ENCODE data around the gene AKAP13.
"Not testable (repeated sequence)": the region's sequence is repeated elsewhere in the genome, so short reads cannot be mapped to it uniquely, and the experiment has no call there.

Gene AKAP13

GRCh38 chr15:85348048-85348766 is 32.2 kb upstream of the AKAP13 start:
- not testable (repeated sequence) for DNase-seq

DNA sequence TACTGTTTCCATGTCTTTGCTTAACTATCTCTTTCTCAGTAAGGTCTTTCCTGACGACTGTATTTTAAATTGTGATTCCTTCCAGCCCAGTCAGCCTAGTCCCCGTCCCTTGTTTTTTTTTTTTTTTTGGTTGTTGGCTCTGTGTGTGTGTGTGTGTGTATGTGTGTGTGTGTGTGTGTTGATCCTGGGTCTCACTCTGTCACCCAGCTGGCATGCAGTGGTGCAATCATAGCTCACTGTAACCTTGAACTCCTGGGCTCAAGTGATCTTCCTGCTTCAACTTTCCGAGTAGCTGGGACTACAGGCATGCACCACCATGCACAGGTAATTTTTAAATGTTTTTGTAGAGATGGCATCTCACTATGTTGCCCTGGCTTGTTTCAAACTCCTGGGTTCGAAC is 31.3 kb upstream of the AKAP13 start:
- not testable (repeated sequence) for DNase-seq

- no peak for DNase-seq
Measured at GRCh38 chr15:85350395-85350794, 30.0 kb upstream of the AKAP13 start.

DNA sequence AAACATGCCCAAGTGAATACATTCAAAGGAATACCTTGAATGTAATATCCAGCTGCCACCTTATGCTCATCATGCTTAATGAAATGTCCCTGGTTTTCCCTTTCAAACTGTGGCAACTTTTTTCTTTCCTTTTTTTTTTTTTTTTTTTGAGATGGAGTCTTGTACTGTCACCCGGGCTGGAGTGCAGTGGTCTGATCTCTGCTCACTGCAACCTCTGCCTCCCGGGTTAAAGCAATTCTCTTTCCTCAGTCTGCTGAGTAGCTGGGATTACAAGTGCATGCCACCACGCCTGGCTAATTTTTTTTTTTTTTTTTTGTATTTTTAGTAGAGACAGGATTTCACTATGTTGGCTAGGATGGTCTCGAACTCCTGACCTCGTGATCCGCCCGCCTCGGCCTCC is 28.9 kb upstream of the AKAP13 start:
- DNase-seq, result not testable (repeated sequence)

GRCh38 chr15:85351965-85352364 is 28.4 kb upstream of the AKAP13 start:
- DNase-seq, result no peak

- DNase-seq, result no peak
Measured at GRCh38 chr15:85353516-85353915, 26.9 kb upstream of the AKAP13 start.

DNA sequence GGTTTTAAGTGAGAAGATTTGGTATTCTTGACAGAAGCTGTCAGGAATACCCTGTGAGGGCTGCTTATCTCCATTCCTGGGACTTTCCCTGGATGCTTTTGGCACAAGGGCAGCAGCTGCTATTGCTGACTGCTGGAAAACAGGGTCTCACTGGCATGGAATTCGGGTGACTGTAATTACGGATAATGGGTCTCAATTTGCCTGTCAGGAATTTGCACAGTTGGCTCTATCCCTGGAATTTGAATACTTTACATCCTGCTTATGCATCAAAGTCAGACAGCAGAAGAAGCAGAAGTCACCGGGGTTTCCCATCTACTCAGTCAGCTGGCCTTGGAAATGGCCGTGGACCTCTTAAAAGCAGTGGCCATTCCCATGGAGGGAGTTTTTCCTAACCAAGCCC is 25.9 kb upstream of the AKAP13 start:
- no peak for DNase-seq

DNA sequence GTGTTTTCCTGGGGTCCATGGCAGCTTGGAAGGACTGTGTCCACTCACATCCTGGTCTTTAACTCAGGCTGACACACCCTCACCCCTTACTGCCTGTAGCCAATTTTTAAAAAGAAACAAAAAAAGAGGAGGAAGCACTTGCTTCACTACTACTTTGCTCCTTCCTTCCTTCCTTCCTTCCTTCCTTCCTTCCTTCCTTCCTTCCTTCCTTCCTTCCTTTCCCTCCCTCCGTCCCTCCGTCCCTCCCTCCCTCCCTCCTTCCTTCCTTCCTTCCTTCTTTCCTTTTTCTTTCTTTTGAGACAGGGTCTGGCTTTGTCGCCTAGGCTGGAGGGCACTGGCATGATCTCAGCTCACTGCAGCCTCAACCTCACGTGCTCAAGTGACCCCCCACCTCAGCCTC is 25.5 kb upstream of the AKAP13 start:
- DNase-seq, result no peak

DNA sequence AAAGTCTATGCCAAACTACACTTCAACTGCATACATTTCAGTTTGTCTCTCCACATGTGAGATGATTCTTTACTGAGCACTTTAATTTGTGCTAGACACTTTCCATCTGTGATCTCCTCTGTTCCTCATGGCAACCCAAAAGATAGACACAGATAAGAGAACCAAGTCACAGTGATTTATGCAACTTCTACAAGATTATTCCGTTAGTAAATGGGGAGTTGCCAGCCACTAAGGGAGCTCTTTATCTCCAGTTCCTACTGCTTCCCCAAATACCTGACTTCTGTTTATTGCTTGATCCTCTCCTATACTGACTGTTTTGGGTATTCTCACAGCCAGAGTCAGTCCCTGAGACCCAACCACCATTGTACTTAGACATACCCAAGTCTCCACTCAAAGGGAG is 24.1 kb upstream of the AKAP13 start:
- no peak for DNase-seq

- no peak for DNase-seq
Measured at GRCh38 chr15:85361323-85361722, 19.1 kb upstream of the AKAP13 start.

- DNase-seq, result no peak
Measured at GRCh38 chr15:85362436-85363081, 17.8 kb upstream of the AKAP13 start.

- DNase-seq, result no peak
Measured at GRCh38 chr15:85365980-85366379, 14.4 kb upstream of the AKAP13 start.

DNA sequence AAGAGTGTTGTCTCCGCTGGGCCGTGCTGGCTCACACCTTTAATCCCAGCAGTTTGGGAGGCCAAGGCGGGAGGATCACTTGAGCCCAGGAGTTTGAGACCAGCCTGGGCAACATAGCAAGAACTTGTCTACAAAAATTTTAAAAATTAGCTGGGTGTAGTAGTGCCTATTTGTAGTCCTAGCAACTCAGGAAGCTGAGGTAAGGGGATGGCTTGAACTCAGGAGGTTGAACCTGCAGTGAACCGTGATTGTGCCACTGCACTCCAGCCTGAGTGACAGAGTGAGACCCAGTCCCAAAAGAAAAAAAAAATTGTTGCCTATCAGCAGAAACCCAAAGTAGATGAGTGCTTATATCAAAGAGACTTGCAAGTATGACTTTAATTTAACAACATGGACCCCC is 12.7 kb upstream of the AKAP13 start:
- DNase-seq, result no peak

GRCh38 chr15:85374831-85375230 is 5.6 kb upstream of the AKAP13 start:
- no peak for DNase-seq

DNA sequence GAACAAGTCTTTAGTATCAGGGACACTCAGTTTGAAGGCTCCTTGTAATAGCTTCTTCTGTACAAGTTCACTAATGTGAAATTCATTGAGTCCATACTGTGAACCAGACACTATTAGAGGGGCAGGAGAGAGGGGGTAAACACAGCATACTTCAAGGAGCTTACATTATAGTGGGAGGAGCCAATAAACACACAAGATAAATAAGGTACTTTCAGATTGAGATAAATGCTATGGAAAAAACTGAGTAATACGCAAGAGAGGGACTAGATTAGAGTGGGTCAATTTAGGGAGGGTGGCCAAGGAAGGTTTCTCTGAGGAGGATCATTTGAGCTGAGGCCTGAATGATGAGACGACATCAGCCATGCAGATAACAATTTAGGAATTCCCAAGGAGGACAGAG is 3.1 kb upstream of the AKAP13 start:
- DNase-seq, result no peak

DNA sequence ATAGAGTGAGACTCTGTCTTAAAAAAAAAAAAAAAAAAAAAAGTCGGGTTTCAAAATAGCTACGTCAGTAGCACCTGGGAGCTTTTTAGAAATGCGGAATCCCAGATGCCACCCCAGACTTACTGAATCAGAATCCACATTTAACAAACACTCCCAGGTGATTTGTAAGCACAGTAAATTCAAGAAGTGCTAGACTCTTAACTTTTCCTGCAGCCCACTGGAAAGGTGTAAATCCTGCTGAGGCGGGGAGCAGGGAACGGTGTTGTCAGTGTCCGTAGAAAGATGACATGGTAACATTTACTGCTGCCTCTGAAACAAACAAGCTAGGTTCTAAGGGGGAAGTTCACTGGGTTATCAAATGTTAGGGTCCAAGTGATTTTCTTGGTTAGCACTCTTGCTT is 2.4 kb upstream of the AKAP13 start:
- DNase-seq, result no peak

GRCh38 chr15:85379403-85380131 is 836 bp upstream of the AKAP13 start:
- DNase-seq, result peak; percentile 43 to 66

DNA sequence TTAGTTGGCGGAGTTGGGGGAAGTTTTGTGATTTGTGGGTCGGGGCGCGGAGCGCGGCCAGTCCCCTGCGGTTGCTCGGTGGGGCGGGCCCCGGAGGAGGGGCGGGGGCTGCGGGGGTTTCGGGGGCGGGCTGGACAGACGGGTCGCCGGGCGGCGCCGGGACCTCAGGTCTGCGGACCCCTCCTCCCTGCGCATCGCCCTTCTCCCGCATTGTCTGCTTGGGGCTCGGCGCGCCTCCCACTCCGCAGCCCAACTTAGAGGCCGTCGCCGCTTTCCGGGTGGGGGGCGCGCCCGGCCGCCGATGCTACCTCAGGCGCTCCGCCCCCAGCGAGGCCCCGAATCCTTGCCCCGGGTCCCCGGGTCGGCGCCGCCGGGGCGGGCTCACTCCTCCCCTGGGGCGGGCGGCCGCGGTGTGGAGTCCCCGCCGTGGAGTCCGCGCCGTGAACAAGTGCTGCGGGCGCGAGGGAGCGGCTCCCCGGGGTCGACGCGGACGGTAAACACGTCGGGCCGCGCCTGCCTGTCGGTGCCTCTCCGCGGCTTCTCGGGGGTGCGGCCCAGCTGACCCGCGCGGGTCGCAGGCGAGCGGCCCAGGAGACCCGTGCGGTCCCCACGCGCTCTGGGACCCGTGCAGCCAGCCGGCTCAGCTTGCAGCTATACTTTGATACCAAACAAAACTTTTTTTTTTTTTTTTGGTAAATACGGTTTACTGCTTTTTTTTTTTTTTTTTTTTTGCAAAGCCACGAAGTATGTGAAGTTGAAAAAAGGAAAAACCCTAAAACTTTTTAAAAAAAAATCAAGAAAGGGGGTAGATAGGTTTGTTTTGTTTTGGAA is 624 bp downstream of the AKAP13 start:
- DNase-seq, result peak; percentile 61 to 71

GRCh38 chr15:85381850-85382751 is 1.7 kb downstream of the AKAP13 start:
- no peak for DNase-seq

DNA sequence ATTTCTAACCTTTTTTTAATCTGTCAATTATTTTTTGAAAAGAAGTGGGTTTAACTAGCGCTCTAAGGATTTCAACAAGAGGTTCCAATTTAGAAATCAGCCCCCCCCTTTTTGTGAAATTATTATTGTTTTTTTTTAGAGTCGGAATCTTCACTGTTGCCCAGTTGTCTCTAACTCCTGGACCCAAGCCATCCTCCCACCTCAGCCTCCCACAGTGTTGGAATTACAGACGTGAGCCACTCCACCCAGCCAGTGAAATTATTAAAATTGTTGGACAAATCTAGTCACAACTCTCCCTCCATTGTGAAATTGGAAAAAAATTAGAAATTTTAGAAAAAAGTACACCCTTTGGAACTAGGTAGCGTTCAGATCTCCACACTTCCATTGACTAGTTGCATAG is 2.5 kb downstream of the AKAP13 start:
- DNase-seq, result no peak

DNA sequence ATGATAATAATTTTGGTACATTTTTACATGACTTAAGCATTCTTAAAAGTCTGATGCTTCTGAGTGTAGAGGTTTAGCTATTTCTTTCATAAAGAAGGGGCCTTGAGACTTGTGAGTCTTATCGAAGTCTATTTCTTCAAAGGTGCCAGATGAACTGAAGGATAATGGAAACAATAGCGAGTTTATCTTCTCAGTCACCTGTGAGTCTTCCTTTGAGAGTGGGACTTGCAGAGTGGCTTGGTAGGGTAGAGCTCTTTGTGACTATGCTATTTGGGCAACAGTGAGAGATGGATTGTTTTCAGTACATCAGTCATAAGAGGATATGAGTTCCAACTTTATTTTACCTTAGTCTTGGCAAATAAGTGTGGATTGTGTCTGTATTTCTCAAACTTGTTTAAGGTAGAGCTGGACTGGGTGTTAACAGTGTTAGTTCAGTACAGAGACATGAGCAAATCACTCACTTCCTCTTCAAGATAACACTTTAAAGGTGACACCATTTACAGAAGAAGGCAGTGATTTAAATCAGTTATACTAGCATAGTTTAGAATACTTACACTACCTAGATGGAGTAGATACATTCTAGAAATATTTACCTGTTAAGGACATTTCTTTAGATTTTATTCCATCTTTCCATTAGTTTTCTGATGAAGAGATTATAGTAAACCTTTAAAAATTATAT is 3.2 kb downstream of the AKAP13 start:
- no peak for DNase-seq

DNA sequence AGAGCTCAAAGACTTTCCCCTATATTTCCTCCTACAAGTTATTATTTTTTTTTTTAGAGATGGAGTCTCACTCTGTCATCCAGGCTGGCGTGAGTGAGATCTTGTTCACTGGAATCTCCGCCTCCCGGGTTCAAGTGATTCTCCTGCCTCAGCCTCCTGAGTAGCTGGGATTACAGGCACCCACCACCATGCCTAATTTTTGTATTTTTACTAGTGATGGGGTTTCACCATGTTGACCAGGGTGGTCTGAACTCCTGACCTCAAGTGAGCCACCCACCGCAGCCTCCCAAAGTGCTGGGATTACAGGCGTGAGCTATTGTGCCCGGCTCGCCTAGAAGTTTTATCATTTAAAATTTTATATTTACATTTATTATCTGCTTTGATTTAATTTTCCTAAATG is 5.9 kb downstream of the AKAP13 start:
- no peak for DNase-seq
